HUES64 (cell line): ENCODE data around the gene VPS41.

ENCODE experiments used
- H3K27ac ChIP-seq: 2 replicates; pipeline ENCODE4 v1.7.0; 2013; ENCODE audit warnings: low read depth, low read length, inconsistent platforms
- H3K27me3 ChIP-seq: 2 replicates; pipeline ENCODE4 v1.6.1; 2013; ENCODE audit warnings: mild to moderate bottlenecking, low read length; ENCODE audit not compliant: insufficient read depth
- H3K36me3 ChIP-seq: 2 replicates; pipeline ENCODE4 v1.6.1; 2013; ENCODE audit warnings: mild to moderate bottlenecking, low read length; ENCODE audit not compliant: insufficient read depth
- H3K4me1 ChIP-seq: 2 replicates; pipeline ENCODE4 v1.6.1; 2013; ENCODE audit warnings: mild to moderate bottlenecking, low read length, moderate library complexity; ENCODE audit not compliant: insufficient read depth
- H3K4me3 ChIP-seq: 2 replicates; pipeline ENCODE4 v1.5.1; 2013; ENCODE audit warnings: mild to moderate bottlenecking, low read length, moderate library complexity
- H3K9ac ChIP-seq: 2 replicates; pipeline ENCODE4 v1.6.1; 2013; ENCODE audit warnings: mild to moderate bottlenecking, low read depth, low read length
- H3K9me3 ChIP-seq: 2 replicates; pipeline ENCODE4 v1.6.1; 2013; ENCODE audit warnings: low read depth, low read length; ENCODE audit not compliant: insufficient read depth
- WGBS: fragments of 150-250, 120-280 bp; methylation state at CpG from one replicate; pipeline ENCODE4 v1.1.7; 2013; ENCODE audit warnings: missing lambda C conversion rate; 5-methylcytosine and 5-hydroxymethylcytosine counted together

The VPS41 gene

DNA sequence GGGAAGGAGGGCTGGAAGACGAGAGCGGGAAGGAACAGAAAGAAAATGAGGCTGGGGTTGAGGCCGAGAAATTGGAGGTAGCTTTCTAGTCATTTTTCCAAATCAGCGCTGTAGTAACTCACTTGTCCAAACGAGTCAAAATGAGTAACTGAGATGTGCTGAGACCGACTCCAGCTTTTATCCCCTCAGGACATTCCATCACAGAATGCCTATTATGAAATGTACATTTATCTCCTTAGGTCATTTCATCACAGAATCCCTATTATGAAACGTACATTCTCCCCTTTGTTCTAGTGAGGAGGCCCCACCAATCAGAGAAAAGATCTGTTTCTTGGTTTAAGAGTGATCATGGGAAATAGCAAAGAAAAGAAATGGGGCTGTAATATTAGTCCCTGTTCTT, 222.1 kb downstream of the VPS41 start:
- Histone ChIP-seq H3K9me3 (no peaks in the 10 kb centered on the region), H3K9ac (no peak overlapping the region), H3K4me1 (peaks cover 3% of the 10 kb centered on the region; the same call in 1 of the 2 replicates), H3K36me3 (no peaks in the 10 kb centered on the region), H3K27me3 (no peaks in the 10 kb centered on the region), H3K27ac (no peak overlapping the region), H3K4me3 (no peak overlapping the region)
- WGBS: 94% methylated on average over 7 of the region's 7 CpGs

DNA sequence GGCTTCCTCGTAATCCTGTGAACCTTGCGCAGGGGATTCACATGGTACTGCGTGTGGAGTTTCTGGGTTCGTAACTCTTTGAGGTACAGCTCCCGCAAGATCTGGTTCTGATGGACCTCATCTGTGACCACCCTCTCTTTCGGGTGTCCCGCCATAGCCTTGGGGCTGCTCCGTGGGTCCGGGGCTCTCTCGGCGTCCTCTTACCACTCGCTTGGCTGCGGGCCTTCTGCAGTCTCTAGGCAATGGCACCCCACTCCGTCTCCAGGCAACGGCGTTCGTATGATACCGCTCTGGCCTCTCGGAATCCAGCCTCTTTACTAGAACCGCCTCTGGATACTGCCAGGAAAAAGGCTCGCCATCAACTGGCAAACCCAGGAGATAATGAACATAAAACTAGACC, 223.1 kb downstream of the VPS41 start:
- Histone ChIP-seq H3K27ac (no peak overlapping the region), H3K9ac (no peak overlapping the region), H3K9me3 (no peaks in the 10 kb centered on the region), H3K27me3 (no peaks in the 10 kb centered on the region), H3K4me3 (no peak overlapping the region), H3K36me3 (no peaks in the 10 kb centered on the region), H3K4me1 (peaks cover 8% of the 10 kb centered on the region; the same call in 1 of the 2 replicates)
- WGBS: 94% methylated on average over 21 of the region's 21 CpGs

DNA sequence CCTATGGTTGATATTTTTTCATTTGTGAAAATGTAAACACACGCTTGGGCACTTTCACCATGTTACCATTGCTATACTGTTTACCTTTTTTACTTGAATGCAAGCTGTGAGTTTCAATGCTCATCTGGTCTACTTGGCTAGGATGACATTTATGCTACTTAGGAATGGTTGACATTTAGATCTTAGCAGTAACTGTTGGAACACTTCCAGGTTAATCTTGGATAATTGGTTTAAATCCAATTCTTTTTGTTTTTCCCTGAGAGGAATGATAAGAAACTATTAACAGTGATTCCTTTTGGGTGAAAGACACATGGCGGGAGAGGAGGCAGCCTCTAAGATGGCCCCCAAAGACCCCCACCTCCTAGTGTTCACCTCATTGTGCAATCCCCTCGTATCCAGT, 226.4 kb downstream of the VPS41 start:
- Histone ChIP-seq H3K4me1 (peaks cover 8% of the 10 kb centered on the region; the same call in 1 of the 2 replicates), H3K27me3 (no peaks in the 10 kb centered on the region), H3K9ac (no peak overlapping the region), H3K36me3 (no peaks in the 10 kb centered on the region), H3K27ac (no peak overlapping the region), H3K4me3 (no peak overlapping the region), H3K9me3 (no peaks in the 10 kb centered on the region)
- 95% methylated on average over 3 of the region's 3 CpGs for WGBS

DNA sequence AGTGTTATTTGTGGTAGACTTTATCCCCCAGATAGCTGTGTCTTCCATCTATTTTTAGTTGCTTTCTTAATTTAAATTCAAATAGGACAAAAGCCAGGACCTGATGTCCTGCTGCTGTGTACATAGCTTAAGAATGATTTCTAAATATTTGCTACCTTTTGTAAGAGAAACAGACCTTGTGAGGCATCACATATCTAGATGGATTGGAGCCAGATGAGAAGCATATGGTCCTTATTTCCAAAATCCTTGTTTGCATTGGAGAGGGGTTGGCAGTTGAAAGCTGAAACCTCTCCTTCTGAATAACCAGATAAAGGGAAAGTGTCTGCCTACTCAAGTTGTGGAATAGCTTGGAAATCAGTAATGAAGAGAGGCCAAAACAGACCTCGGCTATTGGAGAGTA, 227.1 kb downstream of the VPS41 start:
- no peak overlapping the region for H3K4me3 ChIP-seq
- no peaks in the 10 kb centered on the region for H3K36me3 ChIP-seq
- H3K27ac ChIP-seq: no peak overlapping the region
- no peaks in the 10 kb centered on the region for H3K9me3 ChIP-seq
- WGBS: 95% methylated on average over 1 of the region's 1 CpG
- H3K27me3 ChIP-seq: no peaks in the 10 kb centered on the region
- H3K4me1 ChIP-seq: peaks cover 8% of the 10 kb centered on the region; the same call in 1 of the 2 replicates
- no peak overlapping the region for H3K9ac ChIP-seq

DNA sequence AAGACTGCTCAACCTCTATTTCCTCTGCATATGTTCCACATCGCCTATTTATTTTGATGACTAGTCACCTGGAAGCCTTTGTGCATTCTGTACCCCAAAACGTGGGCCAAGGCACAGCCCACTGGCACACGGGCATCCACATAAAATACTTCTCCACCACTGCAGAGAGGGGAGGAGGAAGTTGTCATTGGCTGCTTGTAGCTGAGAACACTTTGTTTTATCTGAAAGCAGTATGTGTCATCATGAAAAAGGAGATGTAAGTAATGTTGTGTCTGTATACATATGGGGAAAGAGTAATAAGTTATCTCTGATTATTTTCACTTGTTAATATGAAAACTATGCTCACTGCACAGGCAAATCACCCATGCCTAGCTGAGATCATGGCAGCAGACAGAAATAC, 229.6 kb downstream of the VPS41 start:
- Histone ChIP-seq H3K4me1 (peaks cover 8% of the 10 kb centered on the region; the same call in 1 of the 2 replicates), H3K9me3 (no peaks in the 10 kb centered on the region), H3K27me3 (no peaks in the 10 kb centered on the region), H3K27ac (no peak overlapping the region), H3K9ac (no peak overlapping the region), H3K4me3 (no peak overlapping the region), H3K36me3 (no peaks in the 10 kb centered on the region)
- 77% methylated on average over 2 of the region's 3 CpGs for WGBS

DNA sequence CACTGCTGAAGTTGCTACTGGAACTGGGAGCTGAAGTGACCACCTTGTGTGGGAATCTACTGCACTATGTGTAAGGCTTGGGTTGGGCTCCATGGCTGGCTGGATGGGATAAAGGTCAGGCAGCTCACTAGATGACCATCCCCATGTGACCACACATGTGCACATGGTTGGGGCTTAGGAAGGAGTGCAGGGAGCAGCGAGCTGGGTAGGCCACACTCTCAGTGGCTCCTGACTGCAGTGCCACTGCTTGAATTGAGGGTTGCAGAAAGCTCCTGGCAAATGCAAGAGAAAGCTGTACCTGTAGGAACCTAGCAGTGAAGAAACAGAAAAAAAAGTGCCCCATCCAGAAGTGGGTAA, 230.3 kb downstream of the VPS41 start:
- H3K27ac ChIP-seq: no peak overlapping the region
- peaks cover 8% of the 10 kb centered on the region; the same call in 1 of the 2 replicates for H3K4me1 ChIP-seq
- H3K36me3 ChIP-seq: no peaks in the 10 kb centered on the region
- H3K27me3 ChIP-seq: no peaks in the 10 kb centered on the region
- WGBS: 93% methylated on average over 1 of the region's 1 CpG
- H3K4me3 ChIP-seq: no peak overlapping the region
- no peaks in the 10 kb centered on the region for H3K9me3 ChIP-seq
- H3K9ac ChIP-seq: no peak overlapping the region

DNA sequence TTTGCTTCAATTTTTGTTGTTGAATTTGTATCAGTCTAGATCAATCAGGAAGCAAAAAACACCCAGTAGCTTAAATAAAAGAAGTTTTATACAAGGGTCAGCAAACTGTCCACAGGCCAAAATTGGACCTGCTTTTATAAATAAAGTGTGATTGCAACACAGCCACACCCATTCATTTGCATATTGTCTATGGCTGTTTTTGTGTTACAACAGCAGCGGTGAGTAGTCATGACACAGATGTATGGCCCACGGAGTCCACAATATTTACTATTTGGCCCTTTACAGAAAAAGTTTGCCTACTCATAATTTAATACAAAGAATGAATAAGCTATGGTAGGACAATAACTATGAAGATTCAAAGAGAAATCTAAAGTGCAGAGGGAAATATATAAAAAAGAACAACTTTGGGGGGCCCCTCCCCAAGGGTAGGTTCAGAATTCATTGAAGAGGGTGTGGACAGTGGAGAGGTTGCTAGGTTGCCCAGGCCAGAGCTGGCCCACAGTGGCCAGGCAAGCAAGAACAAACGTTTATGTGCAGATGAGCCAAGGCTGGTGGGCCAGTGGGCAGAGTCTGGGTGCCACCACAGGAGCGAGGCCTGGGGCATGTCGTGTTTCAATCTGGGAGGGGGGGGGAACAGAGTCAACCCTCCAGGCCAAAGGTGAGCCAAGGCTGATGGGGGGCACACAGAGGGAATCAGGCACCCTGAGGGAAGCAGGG, 230.9 kb downstream of the VPS41 start:
- no peaks in the 10 kb centered on the region for H3K9me3 ChIP-seq
- 92% methylated on average over 5 of the region's 5 CpGs for WGBS
- no peak overlapping the region for H3K4me3 ChIP-seq
- H3K27me3 ChIP-seq: no peaks in the 10 kb centered on the region
- no peak overlapping the region for H3K9ac ChIP-seq
- H3K36me3 ChIP-seq: no peaks in the 10 kb centered on the region
- no peak overlapping the region for H3K27ac ChIP-seq
- peaks cover 8% of the 10 kb centered on the region; the same call in 1 of the 2 replicates for H3K4me1 ChIP-seq

DNA sequence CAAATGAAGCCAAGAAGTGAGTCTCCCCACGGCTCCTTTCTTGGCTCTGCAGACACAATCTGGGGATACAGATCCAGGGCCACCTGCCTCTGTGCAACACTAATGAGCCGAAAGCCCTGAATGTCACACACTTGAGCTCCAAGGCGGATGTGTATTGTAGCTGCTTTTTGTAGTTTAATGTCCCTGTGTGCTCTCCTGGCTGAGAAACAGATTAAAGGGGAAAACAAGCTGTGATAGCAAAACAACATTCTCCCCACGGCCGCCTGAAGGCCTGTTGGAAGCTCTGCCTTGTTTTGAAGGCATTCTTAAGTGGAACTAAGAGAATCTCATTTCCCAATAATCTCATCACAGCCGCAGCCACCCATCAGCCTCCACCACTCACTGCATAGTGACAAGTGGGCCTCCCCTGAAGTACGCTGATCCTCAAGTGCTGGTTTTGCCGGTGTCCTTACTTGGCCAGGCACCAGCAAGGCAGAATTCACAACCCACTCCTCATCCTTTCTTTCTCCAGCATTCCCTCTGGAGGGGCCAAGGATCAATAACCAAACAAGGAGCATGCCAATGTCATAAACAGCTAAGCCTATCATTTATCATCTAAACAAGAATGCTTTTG, 233.4 kb downstream of the VPS41 start:
- H3K9me3 ChIP-seq: no peaks in the 10 kb centered on the region
- no peaks in the 10 kb centered on the region for H3K27me3 ChIP-seq
- H3K27ac ChIP-seq: no peak overlapping the region
- H3K4me1 ChIP-seq: no peaks in the 10 kb centered on the region
- H3K4me3 ChIP-seq: no peak overlapping the region
- 75% methylated on average over 8 of the region's 8 CpGs for WGBS
- no peak overlapping the region for H3K9ac ChIP-seq
- no peaks in the 10 kb centered on the region for H3K36me3 ChIP-seq

DNA sequence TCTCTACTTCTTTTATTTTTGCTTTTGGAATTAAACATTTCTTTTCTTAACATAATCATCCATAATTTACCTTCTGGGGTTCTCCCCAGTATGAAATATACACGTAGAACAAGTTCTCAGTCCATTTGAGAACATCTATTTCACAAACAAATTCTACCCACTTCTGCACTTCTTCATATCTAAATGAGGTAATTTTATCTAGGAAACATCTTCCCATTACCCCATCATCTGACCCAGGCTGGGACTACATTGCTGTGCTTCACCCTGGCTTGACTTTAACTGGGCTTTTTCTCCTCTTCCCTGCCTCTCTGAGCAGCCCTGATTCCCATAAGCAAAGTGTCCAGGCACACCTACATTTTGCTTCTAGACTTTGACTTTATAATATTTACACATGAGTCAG, 234.5 kb downstream of the VPS41 start:
- H3K4me3 ChIP-seq: no peak overlapping the region
- no peaks in the 10 kb centered on the region for H3K4me1 ChIP-seq
- H3K36me3 ChIP-seq: no peaks in the 10 kb centered on the region
- H3K27me3 ChIP-seq: no peaks in the 10 kb centered on the region
- H3K27ac ChIP-seq: no peak overlapping the region
- no peak overlapping the region for H3K9ac ChIP-seq
- no peaks in the 10 kb centered on the region for H3K9me3 ChIP-seq
- WGBS: 100% methylated on average over 1 of the region's 1 CpG

DNA sequence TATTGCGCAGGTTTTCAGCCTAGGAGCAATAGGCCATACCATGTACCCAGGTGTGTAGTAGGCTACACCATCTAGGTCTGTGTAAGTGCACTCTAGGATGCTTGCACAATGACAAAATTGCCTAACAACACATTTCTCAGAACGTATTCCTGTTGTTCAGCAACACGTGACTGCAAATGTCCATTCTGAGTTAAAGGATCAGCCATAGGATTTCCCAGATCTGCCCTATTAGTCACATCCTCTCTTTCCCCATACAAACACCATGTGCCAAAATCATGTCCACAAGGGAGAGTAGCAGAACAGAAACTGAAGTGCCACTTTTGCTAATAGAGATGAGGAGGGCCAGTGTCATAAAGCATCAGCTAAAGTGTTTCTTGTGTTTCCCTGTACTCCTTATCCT, 235.2 kb downstream of the VPS41 start:
- 90% methylated on average over 3 of the region's 3 CpGs for WGBS

More for the DNA sequence above, 235.2 kb downstream of the VPS41 start:
- no peaks in the 10 kb centered on the region for H3K4me1 ChIP-seq
- H3K4me3 ChIP-seq: no peak overlapping the region
- H3K27me3 ChIP-seq: no peaks in the 10 kb centered on the region
- H3K9ac ChIP-seq: no peak overlapping the region
- no peaks in the 10 kb centered on the region for H3K36me3 ChIP-seq
- no peaks in the 10 kb centered on the region for H3K9me3 ChIP-seq
- no peak overlapping the region for H3K27ac ChIP-seq
